CD4-positive, CD25-positive, alpha-beta regulatory T cell (primary cell): ENCODE results near the gene SCN4B. TPM values are rescaled to one million over a fixed set of nuclear protein-coding genes. Genes with fewer than 3 reads are reported as not detected.

ENCODE experiments used
- ATAC-seq, 2 donors: fragments of 150-1000 bp; cut with Tn5 transposase; one replicate each; pipeline ENCODE4 v1.10.0; 2021; ENCODE audit warnings: low read depth in 2 of 2, moderate number of reproducible peaks in 2 of 2, moderate library complexity in 1 of 2
- DNase-seq, 3 donors: peaks; one replicate each; pipeline versions ENCODE4 v3.0.0 to v3.0.0-alpha.2; 2012 to 2022; ENCODE audit warnings: mixed read lengths in 1 of 3
- H3K27ac ChIP-seq: one replicate; pipeline ENCODE4 v1.7.0; 2013; ENCODE audit warnings: mild to moderate bottlenecking, low read length; ENCODE audit not compliant: insufficient read depth, poor library complexity, severe bottlenecking
- H3K27me3 ChIP-seq: one replicate; pipeline ENCODE4 v1.7.0; 2013; ENCODE audit warnings: low read length; ENCODE audit not compliant: control insufficient read depth, insufficient read depth
- H3K36me3 ChIP-seq: one replicate; pipeline ENCODE4 v1.7.0; 2013; ENCODE audit warnings: mild to moderate bottlenecking, low read length, moderate library complexity; ENCODE audit not compliant: control insufficient read depth, insufficient read depth
- H3K4me1 ChIP-seq: 2 replicates; pipeline ENCODE4 v1.7.0; 2013; ENCODE audit warnings: mild to moderate bottlenecking, low read length; ENCODE audit not compliant: insufficient read depth, control insufficient read depth, poor library complexity, severe bottlenecking
- H3K4me3 ChIP-seq: one replicate; pipeline ENCODE4 v1.7.0; 2013; ENCODE audit warnings: low read depth, mild to moderate bottlenecking, low read length, moderate library complexity
- H3K9me3 ChIP-seq, 2 experiments: 1 replicate in 1 of 2; 2 replicates in 1 of 2; pipeline ENCODE4 v1.7.0; 2013; ENCODE audit warnings: low read length in 2 of 2, mild to moderate bottlenecking in 1 of 2, moderate library complexity in 1 of 2; ENCODE audit not compliant: control insufficient read depth in 2 of 2
- H3K27ac Mint-ChIP-seq, 3 donors: one replicate each; pipeline ENCODE4 v1.8.0; 2020 to 2022; ENCODE audit warnings: mild to moderate bottlenecking in 3 of 3, mixed read lengths in 3 of 3, moderate library complexity in 2 of 3
- H3K27me3 Mint-ChIP-seq: one replicate; pipeline ENCODE4 v1.8.0; 2022; ENCODE audit warnings: mild to moderate bottlenecking, mixed read lengths
- H3K36me3 Mint-ChIP-seq: one replicate; pipeline ENCODE4 v1.8.0; 2020; ENCODE audit warnings: mixed read lengths
- H3K4me1 Mint-ChIP-seq, 4 donors: one replicate each; pipeline ENCODE4 v1.8.0; 2020 to 2022; ENCODE audit warnings: mixed read lengths in 4 of 4, mild to moderate bottlenecking in 1 of 4
- H3K4me3 Mint-ChIP-seq, 4 donors: one replicate each; pipeline ENCODE4 v1.8.0; 2020 to 2022; ENCODE audit warnings: mild to moderate bottlenecking in 4 of 4, mixed read lengths in 4 of 4, moderate library complexity in 3 of 4
- H3K9me3 Mint-ChIP-seq, 7 donors: one replicate each; pipeline ENCODE4 v1.8.0; 2020 to 2022; ENCODE audit warnings: mixed read lengths in 7 of 7, mild to moderate bottlenecking in 3 of 7, moderate library complexity in 2 of 7
- polyA plus RNA-seq, 4 donors: library from polyadenylated mRNA; unstranded; fragments of 300-500 nt; fragmentation: Illumina TruSeq; gene quantifications; one replicate each; pipeline ENCODE4 v1.2.3, GENCODE V29; 2021
- total RNA-seq: library from RNA; stranded (reverse); gene quantifications from one replicate; pipeline ENCODE4 v1.2.3, GENCODE V29; 2022

SCN4B gene, protein sequence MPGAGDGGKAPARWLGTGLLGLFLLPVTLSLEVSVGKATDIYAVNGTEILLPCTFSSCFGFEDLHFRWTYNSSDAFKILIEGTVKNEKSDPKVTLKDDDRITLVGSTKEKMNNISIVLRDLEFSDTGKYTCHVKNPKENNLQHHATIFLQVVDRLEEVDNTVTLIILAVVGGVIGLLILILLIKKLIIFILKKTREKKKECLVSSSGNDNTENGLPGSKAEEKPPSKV
- total RNA-seq (not detected), polyA plus RNA-seq (not detected)

DNA sequence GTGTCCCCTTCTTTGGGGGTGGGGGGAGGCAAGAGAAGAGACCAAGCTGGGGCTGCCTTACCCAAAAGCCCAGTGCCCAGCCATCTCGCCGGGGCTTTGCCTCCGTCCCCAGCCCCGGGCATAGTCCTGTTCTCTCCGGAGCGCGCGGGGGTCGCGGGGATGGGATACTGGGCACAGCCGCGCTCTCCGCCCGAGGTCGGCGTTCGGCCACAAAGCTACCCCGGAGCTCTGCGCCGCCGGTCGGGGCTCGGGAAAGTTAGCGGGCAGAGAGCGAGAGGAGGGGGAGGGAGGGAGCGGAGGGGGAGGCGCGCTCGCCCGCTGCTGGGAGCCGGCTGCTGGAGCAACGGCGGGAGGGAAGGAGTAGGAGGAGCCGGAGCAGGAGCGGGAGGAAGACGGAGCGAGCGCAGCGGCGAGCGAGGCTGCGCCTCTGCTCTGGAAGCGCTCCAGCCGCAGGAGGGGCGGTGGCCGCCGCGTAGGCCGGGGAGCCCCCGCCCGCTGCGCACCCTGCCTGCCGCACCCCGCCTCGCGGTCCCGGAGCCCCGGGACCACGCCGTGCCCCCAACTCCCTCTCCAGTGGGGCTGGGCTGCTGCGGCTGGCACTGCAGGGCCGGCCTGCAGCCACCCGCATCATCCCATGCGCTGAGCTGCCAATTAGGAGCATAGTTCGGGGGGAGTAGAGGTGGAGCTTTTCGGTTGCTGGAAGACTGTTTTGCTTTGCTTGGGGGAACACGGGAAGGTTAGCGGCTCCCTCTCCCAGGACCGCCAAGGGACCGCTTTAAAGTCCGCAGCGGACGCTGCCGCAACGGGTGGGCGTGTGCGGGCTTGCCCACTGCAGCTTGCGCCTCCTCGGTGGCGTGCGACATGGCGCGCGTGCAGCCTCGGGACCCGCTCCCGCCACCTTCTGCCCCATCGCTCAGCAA, at the start of gene SCN4B:
Gene SCN4B, minus strand, starts transcription at position 272 of the 920 bp plus-strand sequence. Its CDS starts 150 bp downstream, at position 122.
- Histone ChIP-seq H3K36me3 (no peaks in the 10 kb centered on the region), H3K4me3 (no peak within 1 kb of the TSS), H3K27ac (no peak within 1 kb of the TSS), H3K9me3 (no peaks in the 10 kb centered on the region), H3K27me3 (peaks cover 40% of the 10 kb centered on the region), H3K4me1 (peaks cover 12% of the 10 kb centered on the region)
- ATAC-seq (peak in 1 of 2 donors; percentile 13), DNase-seq (no peak)
- Mint-ChIP-seq H3K9me3 (no peaks in the 10 kb centered on the region), H3K4me1 (peaks cover 0 to 15% (median 6%) of the 10 kb centered on the region in 4 donors), H3K4me3 (peak within 1 kb of the TSS in 2 of 4 donors; percentile 29 to 79), H3K27ac (no peak within 1 kb of the TSS), H3K36me3 (no peaks in the 10 kb centered on the region), H3K27me3 (peaks cover 65% of the 10 kb centered on the region)

GRCh38 chr11:118201966-118202365, 49.3 kb upstream of the SCN4B start:
- Histone ChIP-seq H3K9me3 (no peaks in the 10 kb centered on the region), H3K36me3 (peaks cover 57% of the 10 kb centered on the region), H3K4me3 (no peak overlapping the region), H3K4me1 (peaks cover 43% of the 10 kb centered on the region), H3K27ac (no peak overlapping the region), H3K27me3 (no peaks in the 10 kb centered on the region)
- H3K36me3 Mint-ChIP-seq, result peaks cover 13% of the 10 kb centered on the region
- no peak overlapping the region for H3K27ac Mint-ChIP-seq
- H3K9me3 Mint-ChIP-seq, result no peaks in the 10 kb centered on the region
- no peak for ATAC-seq
- no peak for DNase-seq
- H3K27me3 Mint-ChIP-seq, result no peaks in the 10 kb centered on the region
- H3K4me3 Mint-ChIP-seq, result no peak overlapping the region
- peaks cover 16 to 31% (median 24%) of the 10 kb centered on the region in 4 donors for H3K4me1 Mint-ChIP-seq

GRCh38 chr11:118200901-118201680, 48.5 kb upstream of the SCN4B start:
- ATAC-seq (no peak), DNase-seq (no peak)
- Mint-ChIP-seq H3K27me3 (no peaks in the 10 kb centered on the region), H3K36me3 (peaks cover 13% of the 10 kb centered on the region), H3K9me3 (no peaks in the 10 kb centered on the region), H3K4me1 (peaks cover 7 to 22% (median 15%) of the 10 kb centered on the region in 4 donors), H3K4me3 (no peak overlapping the region), H3K27ac (no peak overlapping the region)
- Histone ChIP-seq H3K27me3 (no peaks in the 10 kb centered on the region), H3K4me3 (no peak overlapping the region), H3K4me1 (peaks cover 34% of the 10 kb centered on the region), H3K27ac (no peak overlapping the region), H3K36me3 (peaks cover 61% of the 10 kb centered on the region), H3K9me3 (no peaks in the 10 kb centered on the region)

- DNase-seq (no peak), ATAC-seq (no peak)
- H3K27me3 Mint-ChIP-seq, result no peaks in the 10 kb centered on the region
- H3K4me3 Mint-ChIP-seq, result no peak overlapping the region
- peaks cover 60% of the 10 kb centered on the region for H3K36me3 ChIP-seq
- no peak overlapping the region for H3K27ac ChIP-seq
- no peaks in the 10 kb centered on the region for H3K9me3 Mint-ChIP-seq
- no peaks in the 10 kb centered on the region for H3K9me3 ChIP-seq
- peak overlapping the region in 2 of 3 donors; percentile 47 to 64 for H3K27ac Mint-ChIP-seq
- H3K4me1 ChIP-seq, result peaks cover 32% of the 10 kb centered on the region
- no peaks in the 10 kb centered on the region for H3K27me3 ChIP-seq
- no peak overlapping the region for H3K4me3 ChIP-seq
- peaks cover 15% of the 10 kb centered on the region for H3K36me3 Mint-ChIP-seq
- H3K4me1 Mint-ChIP-seq, result peaks cover 4 to 16% (median 10%) of the 10 kb centered on the region in 4 donors
Observed at GRCh38 chr11:118200497-118200896, 47.9 kb upstream of the SCN4B start.

- no peak for ATAC-seq
- no peaks in the 10 kb centered on the region for H3K9me3 Mint-ChIP-seq
- peaks cover 25% of the 10 kb centered on the region for H3K36me3 Mint-ChIP-seq
- H3K4me3 ChIP-seq, result no peak overlapping the region
- no peak for DNase-seq
- peak overlapping the region in 2 of 3 donors; percentile 56 to 80 for H3K27ac Mint-ChIP-seq
- peaks cover 66% of the 10 kb centered on the region for H3K36me3 ChIP-seq
- H3K4me1 ChIP-seq, result peaks cover 22% of the 10 kb centered on the region
- H3K27ac ChIP-seq, result peak overlapping the region; percentile 28
- no peak overlapping the region for H3K4me3 Mint-ChIP-seq
- peaks cover 0 to 13% (median 8%) of the 10 kb centered on the region in 4 donors for H3K4me1 Mint-ChIP-seq
- H3K27me3 ChIP-seq, result no peaks in the 10 kb centered on the region
- H3K27me3 Mint-ChIP-seq, result no peaks in the 10 kb centered on the region
- no peaks in the 10 kb centered on the region for H3K9me3 ChIP-seq
Observed at GRCh38 chr11:118199135-118199534, 46.5 kb upstream of the SCN4B start.

DNA sequence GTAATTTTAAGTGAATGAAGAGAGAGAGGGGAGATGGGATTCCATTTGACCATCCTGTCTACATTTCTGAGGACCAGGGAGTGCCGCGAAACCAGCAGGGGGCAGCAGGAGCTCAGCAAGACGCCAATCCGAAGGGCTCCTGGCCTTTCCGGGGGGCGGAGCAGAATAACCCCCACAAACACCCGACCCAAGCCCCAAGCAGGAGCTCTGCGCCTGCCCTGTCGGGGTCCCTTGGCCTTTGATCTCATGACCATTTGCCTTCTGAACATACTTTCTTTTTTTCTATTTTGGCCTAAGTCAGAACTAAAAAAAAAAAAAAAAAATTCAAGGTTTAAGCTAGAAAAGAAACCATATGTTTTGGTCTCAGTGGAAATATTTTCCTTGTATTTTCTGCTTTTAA, 45.7 kb upstream of the SCN4B start:
- Histone ChIP-seq H3K27ac (peak overlapping the region; percentile 28), H3K27me3 (no peaks in the 10 kb centered on the region), H3K36me3 (peaks cover 66% of the 10 kb centered on the region), H3K4me1 (peaks cover 17% of the 10 kb centered on the region), H3K4me3 (no peak overlapping the region), H3K9me3 (no peaks in the 10 kb centered on the region)
- Mint-ChIP-seq H3K36me3 (peaks cover 33% of the 10 kb centered on the region), H3K27me3 (no peaks in the 10 kb centered on the region), H3K4me3 (peak overlapping the region in 1 of 4 donors; percentile 24), H3K27ac (peak overlapping the region; percentile 69 to 80 (median 76)), H3K4me1 (peaks cover 0 to 13% (median 8%) of the 10 kb centered on the region in 4 donors), H3K9me3 (no peaks in the 10 kb centered on the region)
- DNase-seq, result peak; percentile 74 to 82 (median 82)
- ATAC-seq, result peak; percentile 64 to 72

GRCh38 chr11:118194835-118195627, 42.4 kb upstream of the SCN4B start:
- Mint-ChIP-seq H3K27ac (no peak overlapping the region), H3K4me1 (peaks cover 0 to 10% (median 8%) of the 10 kb centered on the region in 4 donors), H3K9me3 (peaks cover 0 to 4% (median 0%) of the 10 kb centered on the region in 7 donors), H3K4me3 (no peak overlapping the region), H3K36me3 (peaks cover 52% of the 10 kb centered on the region), H3K27me3 (peaks cover under 1% of the 10 kb centered on the region)
- Histone ChIP-seq H3K27ac (no peak overlapping the region), H3K9me3 (no peaks in the 10 kb centered on the region), H3K4me3 (no peak overlapping the region), H3K4me1 (no peaks in the 10 kb centered on the region), H3K27me3 (no peaks in the 10 kb centered on the region), H3K36me3 (peaks cover 55% of the 10 kb centered on the region)
- no peak for DNase-seq
- no peak for ATAC-seq
